ENCODE results near the gene AGPAT4.
"Not testable (repeated sequence)": the region's sequence is repeated elsewhere in the genome, so short reads cannot be mapped to it uniquely, and the experiment has no call there.

Gene AGPAT4

GRCh38 chr6:161273752-161274487 lies at the start of gene AGPAT4:
Gene AGPAT4 (minus strand): TSS chr6:161274061. CDS start chr6:161232213, 41,848 bp downstream.
- peak; percentile 89 for DNase-seq (ENCODE audit: low spot score)

- DNase-seq (ENCODE audit: low spot score) = no peak
These were observed 45.4 kb upstream of the AGPAT4 start for GRCh38 chr6:161319231-161319630.

- DNase-seq (ENCODE audit: low spot score) = no peak
These were observed 44.6 kb upstream of the AGPAT4 start for GRCh38 chr6:161318456-161318855.

- DNase-seq (ENCODE audit: low spot score) = no peak
These were observed 42.7 kb upstream of the AGPAT4 start for GRCh38 chr6:161316531-161316930.

GRCh38 chr6:161315246-161315917 lies 41.5 kb upstream of the AGPAT4 start:
- DNase-seq (ENCODE audit: low spot score) = not testable (repeated sequence)

GRCh38 chr6:161314541-161315245 lies 40.8 kb upstream of the AGPAT4 start:
- not testable (repeated sequence) for DNase-seq (ENCODE audit: low spot score)

- DNase-seq (ENCODE audit: low spot score) = no peak
These were observed 40.2 kb upstream of the AGPAT4 start for GRCh38 chr6:161313940-161314509.

- not testable (repeated sequence) for DNase-seq (ENCODE audit: low spot score)
These were observed 39.6 kb upstream of the AGPAT4 start for GRCh38 chr6:161313475-161313874.

- DNase-seq (ENCODE audit: low spot score) = not testable (repeated sequence)
These were observed 35.9 kb upstream of the AGPAT4 start for GRCh38 chr6:161309774-161310173.

GRCh38 chr6:161308075-161308655 lies 34.3 kb upstream of the AGPAT4 start:
- no peak for DNase-seq (ENCODE audit: low spot score)

GRCh38 chr6:161305860-161306259 lies 32.0 kb upstream of the AGPAT4 start:
- no peak for DNase-seq (ENCODE audit: low spot score)

GRCh38 chr6:161303628-161304340 lies 29.9 kb upstream of the AGPAT4 start:
- no peak for DNase-seq (ENCODE audit: low spot score)

- DNase-seq (ENCODE audit: low spot score) = no peak
These were observed 29.1 kb upstream of the AGPAT4 start for GRCh38 chr6:161302949-161303348.

GRCh38 chr6:161301338-161301737 lies 27.5 kb upstream of the AGPAT4 start:
- DNase-seq (ENCODE audit: low spot score) = no peak

- no peak for DNase-seq (ENCODE audit: low spot score)
These were observed 27.0 kb upstream of the AGPAT4 start for GRCh38 chr6:161300823-161301222.

- no peak for DNase-seq (ENCODE audit: low spot score)
These were observed 25.9 kb upstream of the AGPAT4 start for GRCh38 chr6:161299726-161300125.

- DNase-seq (ENCODE audit: low spot score) = no peak
These were observed 21.9 kb upstream of the AGPAT4 start for GRCh38 chr6:161295784-161296183.

GRCh38 chr6:161292650-161293281 lies 18.9 kb upstream of the AGPAT4 start:
- no peak for DNase-seq (ENCODE audit: low spot score)

GRCh38 chr6:161292145-161292544 lies 18.3 kb upstream of the AGPAT4 start:
- no peak for DNase-seq (ENCODE audit: low spot score)

GRCh38 chr6:161290751-161291150 lies 16.9 kb upstream of the AGPAT4 start:
- DNase-seq (ENCODE audit: low spot score) = no peak

GRCh38 chr6:161284653-161285052 lies 10.8 kb upstream of the AGPAT4 start:
- DNase-seq (ENCODE audit: low spot score) = no peak
